OCI-LY3 (cell line): ENCODE measurements around the gene SPATS2.

Source experiments
- H2AFZ ChIP-seq: fragments of 200-600, 300-600 bp; shearing (Covaris generic); 2 replicates; pipeline ENCODE4 v1.6.0; 2014; ENCODE audit warnings: antibody characterized with exemption, low read depth, low read length
- H3K27ac ChIP-seq: fragments of 200-600, 300-600 bp; sonication (generic); 2 replicates; pipeline ENCODE4 v1.5.1; 2014; ENCODE audit warnings: mild to moderate bottlenecking, low read length, moderate library complexity, mixed read lengths
- H3K27me3 ChIP-seq: fragments of 200-600, 300-600 bp; sonication (generic); 2 replicates; pipeline ENCODE4 v1.6.1; 2014; ENCODE audit warnings: low read depth, low read length, mixed read lengths
- H3K36me3 ChIP-seq: fragments of 200-600, 300-600 bp; sonication (generic); replicated peaks from 2 replicates; pipeline ENCODE3; 2014; ENCODE audit warnings: low read depth, low read length, mixed read lengths
- H3K4me1 ChIP-seq: fragments of 300-600, 200-600 bp; sonication (generic); 2 replicates; pipeline ENCODE4 v1.6.1; 2014; ENCODE audit warnings: low read length, mixed read lengths
- H3K4me2 ChIP-seq: fragments of 200-600, 300-600 bp; sonication (generic); 2 replicates; pipeline ENCODE4 v1.6.1; 2014; ENCODE audit warnings: low read length, mixed read lengths
- H3K4me3 ChIP-seq: fragments of 300-600, 200-600 bp; sonication (generic); 2 replicates; pipeline ENCODE4 v1.5.1; 2014; ENCODE audit warnings: antibody characterized with exemption, mild to moderate bottlenecking, low read length, moderate library complexity
- H3K79me2 ChIP-seq: fragments of 300-600, 200-600 bp; shearing (Covaris generic); 2 replicates; pipeline ENCODE4 v1.6.1; 2014; ENCODE audit warnings: mild to moderate bottlenecking, low read length, mixed read lengths
- H3K9ac ChIP-seq: fragments of 300-600, 200-600 bp; shearing (Covaris generic); 2 replicates; pipeline ENCODE4 v1.6.0; 2014; ENCODE audit warnings: mild to moderate bottlenecking, low read length, moderate library complexity
- H3K9me3 ChIP-seq: fragments of 200-600, 300-600 bp; shearing (Covaris generic); 2 replicates; pipeline ENCODE4 v1.6.1; 2014; ENCODE audit warnings: low read length, mixed read lengths; ENCODE audit not compliant: insufficient read depth
- H4K20me1 ChIP-seq: fragments of 200-600, 300-600 bp; sonication (generic); 2 replicates; pipeline ENCODE4 v1.6.1; 2016; ENCODE audit warnings: low read length, mixed read lengths; ENCODE audit not compliant: insufficient read depth
- EZH2phosphoT487 ChIP-seq: fragments of 200-600 bp; shearing (Covaris generic); IDR thresholded peaks from 2 replicates; pipeline ENCODE4 v1.6.1; 2018; ENCODE audit warnings: antibody characterized with exemption, mixed run types, low read depth
- TF ChIP-seq, protein P1 (sequence below): fragments of 200-600, 300-600 bp; sonication (generic); IDR thresholded peaks from 2 replicates; pipeline ENCODE4 v1.5.1; 2014; ENCODE audit warnings: antibody characterized with exemption, low read length, low read depth

SPATS2 gene

GRCh38 chr12:49364989-49365388, 2.3 kb upstream of the SPATS2 start:
- H3K27me3 ChIP-seq: no peaks in the 10 kb centered on the region
- peaks cover 13% of the 10 kb centered on the region; the same call in 1 of the 2 replicates for H4K20me1 ChIP-seq
- peaks cover 31% of the 10 kb centered on the region for H3K79me2 ChIP-seq
- no peaks in the 10 kb centered on the region for H3K36me3 ChIP-seq
- no peak overlapping the region for H2AFZ ChIP-seq
- no peak overlapping the region for H3K4me3 ChIP-seq
- no peak overlapping the region for H3K27ac ChIP-seq
- H3K4me2 ChIP-seq: no peak overlapping the region
- no peak overlapping the region for H3K9ac ChIP-seq
- no peaks in the 10 kb centered on the region for H3K9me3 ChIP-seq
- no peak for TF ChIP-seq EZH2phosphoT487
- TF ChIP-seq, protein P1, sequence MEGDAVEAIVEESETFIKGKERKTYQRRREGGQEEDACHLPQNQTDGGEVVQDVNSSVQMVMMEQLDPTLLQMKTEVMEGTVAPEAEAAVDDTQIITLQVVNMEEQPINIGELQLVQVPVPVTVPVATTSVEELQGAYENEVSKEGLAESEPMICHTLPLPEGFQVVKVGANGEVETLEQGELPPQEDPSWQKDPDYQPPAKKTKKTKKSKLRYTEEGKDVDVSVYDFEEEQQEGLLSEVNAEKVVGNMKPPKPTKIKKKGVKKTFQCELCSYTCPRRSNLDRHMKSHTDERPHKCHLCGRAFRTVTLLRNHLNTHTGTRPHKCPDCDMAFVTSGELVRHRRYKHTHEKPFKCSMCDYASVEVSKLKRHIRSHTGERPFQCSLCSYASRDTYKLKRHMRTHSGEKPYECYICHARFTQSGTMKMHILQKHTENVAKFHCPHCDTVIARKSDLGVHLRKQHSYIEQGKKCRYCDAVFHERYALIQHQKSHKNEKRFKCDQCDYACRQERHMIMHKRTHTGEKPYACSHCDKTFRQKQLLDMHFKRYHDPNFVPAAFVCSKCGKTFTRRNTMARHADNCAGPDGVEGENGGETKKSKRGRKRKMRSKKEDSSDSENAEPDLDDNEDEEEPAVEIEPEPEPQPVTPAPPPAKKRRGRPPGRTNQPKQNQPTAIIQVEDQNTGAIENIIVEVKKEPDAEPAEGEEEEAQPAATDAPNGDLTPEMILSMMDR: no peak
- peaks cover 19% of the 10 kb centered on the region for H3K4me1 ChIP-seq

DNA sequence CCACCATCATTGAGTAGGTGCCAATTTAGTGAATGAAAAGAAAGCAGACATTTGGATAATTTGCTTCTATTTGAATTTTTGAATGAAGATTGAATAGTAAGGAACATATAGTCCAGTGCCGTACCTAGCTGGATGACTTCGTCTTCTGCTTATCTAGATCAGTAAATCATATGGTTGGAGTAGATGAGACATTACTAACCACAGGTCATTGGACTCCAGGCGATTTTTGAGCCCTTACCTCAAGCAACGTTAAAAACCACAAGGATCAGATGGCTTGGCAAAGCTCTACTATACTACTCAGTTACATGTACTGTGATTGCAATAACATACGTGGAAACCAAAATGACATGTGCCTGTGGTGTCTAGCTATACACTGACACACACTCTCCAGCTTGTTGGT, 1.7 kb upstream of the SPATS2 start:
- peaks cover 17% of the 10 kb centered on the region; the same call in 1 of the 2 replicates for H4K20me1 ChIP-seq
- TF ChIP-seq, protein P1: no peak
- TF ChIP-seq EZH2phosphoT487: no peak
- H2AFZ ChIP-seq: no peak overlapping the region
- H3K9me3 ChIP-seq: no peaks in the 10 kb centered on the region
- peak overlapping the region; percentile 80 for H3K4me2 ChIP-seq
- no peaks in the 10 kb centered on the region for H3K27me3 ChIP-seq
- peak overlapping the region; percentile 87 for H3K4me3 ChIP-seq
- H3K27ac ChIP-seq: no peak overlapping the region
- no peaks in the 10 kb centered on the region for H3K36me3 ChIP-seq
- peaks cover 23% of the 10 kb centered on the region for H3K4me1 ChIP-seq
- peaks cover 36% of the 10 kb centered on the region for H3K79me2 ChIP-seq
- H3K9ac ChIP-seq: no peak overlapping the region

- Histone ChIP-seq H3K9ac (peak overlapping the region; percentile 96), H3K4me1 (peaks cover 24% of the 10 kb centered on the region), H3K27ac (peak overlapping the region; percentile 83), H3K4me3 (peak overlapping the region; percentile 87), H3K79me2 (peaks cover 43% of the 10 kb centered on the region), H3K27me3 (no peaks in the 10 kb centered on the region), H3K4me2 (peak overlapping the region; percentile 80), H2AFZ (peak overlapping the region; percentile 74), H3K36me3 (no peaks in the 10 kb centered on the region), H3K9me3 (no peaks in the 10 kb centered on the region), H4K20me1 (peaks cover 19% of the 10 kb centered on the region; the same call in 1 of the 2 replicates)
- no peak for TF ChIP-seq EZH2phosphoT487
These were observed 1.1 kb upstream of the SPATS2 start for GRCh38 chr12:49366096-49366651.

GRCh38 chr12:49366652-49367380, 446 bp upstream of the SPATS2 start:
- Histone ChIP-seq H3K27me3 (no peaks in the 10 kb centered on the region), H3K4me3 (peak overlapping the region; percentile 87), H3K27ac (peak overlapping the region; percentile 83), H3K36me3 (no peaks in the 10 kb centered on the region), H2AFZ (peak overlapping the region; percentile 83), H4K20me1 (peaks cover 22% of the 10 kb centered on the region; the same call in 1 of the 2 replicates), H3K4me1 (peaks cover 28% of the 10 kb centered on the region), H3K9ac (peak overlapping the region; percentile 96), H3K4me2 (peak overlapping the region; percentile 91), H3K9me3 (no peaks in the 10 kb centered on the region), H3K79me2 (peaks cover 46% of the 10 kb centered on the region)
- TF ChIP-seq, protein P1: no peak
- no peak for TF ChIP-seq EZH2phosphoT487
